ENCODE results near the gene KCMF1.

DNA sequence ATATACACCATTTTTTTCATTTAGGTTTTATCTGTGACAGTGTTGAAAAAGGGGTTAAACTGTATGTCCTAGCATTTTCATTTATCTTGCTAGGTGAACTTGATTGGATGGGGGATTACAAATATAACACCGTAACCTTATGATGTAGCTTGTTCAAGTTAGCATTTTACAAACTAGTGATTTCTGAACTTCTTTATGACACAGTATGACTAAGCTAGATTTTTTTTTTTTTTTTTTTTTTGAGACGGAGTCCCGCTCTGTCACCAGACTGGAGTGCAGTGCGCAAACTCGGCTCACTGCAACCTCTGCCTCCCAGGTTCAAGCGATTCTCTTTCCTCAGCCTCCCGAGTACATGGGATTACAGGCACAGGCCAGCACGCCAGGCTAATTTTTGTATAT is 47.1 kb downstream of the KCMF1 start:
- TF ChIP-seq STAT5A (IDR thresholded peaks at IDR 0.05; ENCODE audit: borderline replicate concordance, low read length) (no peak), MXI1 (IDR thresholded peaks at IDR 0.05; ENCODE audit: low read depth, low read length) (no peak), SMARCA5 (IDR thresholded peaks at IDR 0.05) (no peak), CTCF (IDR thresholded peaks at IDR 0.05 in 2 of 3, conservative IDR thresholded peaks at IDR 0.05 in 1 of 3; ENCODE audit: insufficient read depth in 2 of 3, low read depth in 1 of 3, low read length in 3 of 3) (no peak), HOMEZ (CRISPR knock-in tag; IDR thresholded peaks at IDR 0.05) (no peak), EZH2 (IDR thresholded peaks at IDR 0.05; ENCODE audit: borderline replicate concordance, low read depth, low read length) (no peak), FOS (IDR thresholded peaks at IDR 0.05; ENCODE audit: extremely low read depth, insufficient read length) (no peak), POLR2AphosphoS5 (IDR thresholded peaks at IDR 0.05; ENCODE audit: control insufficient read depth, insufficient read depth, low read depth, low read length) (no peak), GABPA (tag; conservative IDR thresholded peaks at IDR 0.05; ENCODE audit: low read depth) (no peak), FOXK1 (CRISPR knock-in tag; IDR thresholded peaks at IDR 0.05; ENCODE audit: borderline replicate concordance) (no peak), RHOXF2B (CRISPR knock-in tag; conservative IDR thresholded peaks at IDR 0.05) (no peak), GTF3C2 (IDR thresholded peaks at IDR 0.05; ENCODE audit: borderline replicate concordance, extremely low read depth, insufficient read length) (no peak), SIN3A (IDR thresholded peaks at IDR 0.05; ENCODE audit: borderline replicate concordance in 2 of 2, control insufficient read depth in 1 of 2, low read depth in 2 of 2, low read length in 2 of 2) (no peak)

Measured in K562 (cell line).